Measurements from ENCODE around the gene KRT36. TPM values are rescaled to one million over a fixed set of nuclear protein-coding genes. Genes with fewer than 3 reads are reported as not detected.

KRT36 gene
- polyA plus RNA-seq, 3 donors from 2014 or later, result not detected

DNA sequence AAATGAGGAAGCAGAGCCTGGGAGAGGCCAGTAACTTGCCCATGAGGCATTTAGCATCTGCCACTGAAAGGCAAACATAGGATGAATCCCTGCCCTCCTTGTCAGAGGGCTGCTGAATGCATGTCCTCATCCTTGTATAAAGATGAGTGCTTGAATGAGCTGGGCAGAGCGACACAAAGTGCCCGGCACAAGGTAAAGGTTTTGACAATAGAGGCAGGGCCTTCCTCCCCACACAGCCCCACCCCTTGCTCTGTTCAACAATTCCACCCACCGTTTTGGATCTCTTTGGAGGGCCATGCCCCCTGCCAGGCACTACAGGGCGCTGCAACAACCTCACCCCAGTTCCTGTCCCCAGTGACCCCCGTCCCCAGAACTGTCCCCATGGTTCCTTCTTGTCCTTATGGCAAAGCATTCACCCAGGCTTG lies 39.8 kb upstream of the KRT36 start:
- no peak for DNase-seq
- Mint-ChIP-seq H3K9me3 (peaks cover 0 to 1% (median 0%) of the 10 kb centered on the region in 6 donors), H3K27ac (no peak overlapping the region), H3K36me3 (peaks cover 0 to 3% (median 0%) of the 10 kb centered on the region in 3 donors), H3K4me1 (peaks cover 0 to 6% of the 10 kb centered on the region in 2 donors), H3K27me3 (ENCODE audit: low read depth in 3 of 3) (peaks cover 13 to 37% (median 17%) of the 10 kb centered on the region in 3 donors), H3K4me3 (no peak overlapping the region)

DNA sequence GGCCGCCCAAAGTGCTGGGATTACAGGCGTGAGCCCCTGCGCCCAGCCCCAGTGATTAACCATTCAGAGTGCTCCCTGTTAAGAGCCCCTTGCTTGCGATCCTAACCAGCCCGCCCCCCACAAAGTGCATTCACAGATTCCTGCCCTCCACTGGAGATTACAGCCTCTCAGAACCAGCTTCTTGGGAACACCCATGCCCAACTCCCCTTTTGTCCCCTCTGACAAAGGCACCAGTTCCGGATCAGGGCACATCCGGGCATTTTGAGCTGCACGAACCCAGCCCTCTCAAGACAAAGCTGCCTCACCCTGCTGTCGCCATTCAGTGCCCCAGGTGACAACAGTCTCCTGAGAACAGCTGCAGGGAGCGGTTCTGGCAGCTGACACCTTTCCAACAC lies 39.2 kb upstream of the KRT36 start:
- H3K36me3 Mint-ChIP-seq, result peaks cover 0 to 3% (median 0%) of the 10 kb centered on the region in 3 donors
- peaks cover 0 to 1% (median 0%) of the 10 kb centered on the region in 6 donors for H3K9me3 Mint-ChIP-seq
- peaks cover 0 to 6% of the 10 kb centered on the region in 2 donors for H3K4me1 Mint-ChIP-seq
- DNase-seq, result no peak
- H3K4me3 Mint-ChIP-seq, result no peak overlapping the region
- no peak overlapping the region for H3K27ac Mint-ChIP-seq
- peaks cover 14 to 37% (median 17%) of the 10 kb centered on the region in 3 donors for H3K27me3 Mint-ChIP-seq (ENCODE audit: low read depth in 3 of 3)

DNA sequence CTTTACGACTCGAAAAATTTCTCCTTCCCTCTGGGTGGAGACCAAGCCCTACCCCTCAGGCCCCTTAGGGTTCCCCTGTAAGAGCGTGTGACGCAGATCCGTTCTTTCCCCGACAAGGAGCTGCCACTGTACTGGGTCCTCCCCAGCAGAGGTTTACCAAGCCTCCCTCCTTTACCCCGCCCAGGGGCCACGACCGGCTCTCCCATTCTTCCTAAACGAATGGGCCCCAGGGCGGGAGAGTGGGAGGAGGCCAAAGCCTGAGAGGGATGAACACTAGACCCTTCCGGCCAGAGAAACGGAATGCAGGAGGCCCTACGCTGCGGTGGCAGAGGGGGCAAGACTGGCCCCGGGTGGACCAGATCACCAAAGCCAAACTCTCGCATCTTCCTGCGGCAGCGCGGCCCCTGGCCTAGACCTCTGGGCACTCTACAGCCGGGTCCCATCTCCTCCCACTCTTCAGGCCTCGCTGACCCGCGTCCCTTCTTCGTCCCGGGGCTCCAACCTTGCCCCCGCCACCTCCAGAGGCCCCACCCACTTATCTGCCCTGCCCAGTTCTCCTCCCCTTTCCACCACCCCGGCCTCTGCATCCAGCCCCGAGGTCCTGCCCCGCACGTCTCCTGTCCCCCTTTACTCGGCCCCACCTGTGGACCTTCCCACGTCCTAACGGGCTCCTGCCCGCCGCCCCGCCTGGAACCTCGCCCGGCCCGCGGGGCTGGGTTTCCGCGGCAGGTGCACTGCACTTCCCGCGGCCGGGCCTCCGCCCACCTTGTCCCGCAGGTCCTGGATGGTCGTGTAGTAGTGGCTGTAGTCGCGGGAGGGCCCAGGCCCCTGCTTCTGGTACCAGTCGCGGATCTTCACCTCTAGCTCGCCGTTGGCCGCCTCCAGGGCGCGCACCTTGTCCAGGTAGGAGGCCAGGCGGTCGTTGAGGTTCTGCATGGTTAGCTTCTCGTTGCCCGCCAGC lies 37.6 kb upstream of the KRT36 start:
- peaks cover 10 to 35% (median 13%) of the 10 kb centered on the region in 3 donors for H3K27me3 Mint-ChIP-seq (ENCODE audit: low read depth in 3 of 3)
- H3K4me1 Mint-ChIP-seq, result peaks cover 0 to 6% of the 10 kb centered on the region in 2 donors
- peak overlapping the region in 1 of 5 donors; percentile 47 for H3K4me3 Mint-ChIP-seq
- no peak for DNase-seq
- peaks cover 0 to 1% (median 0%) of the 10 kb centered on the region in 6 donors for H3K9me3 Mint-ChIP-seq
- H3K36me3 Mint-ChIP-seq, result peaks cover 0 to 3% (median 0%) of the 10 kb centered on the region in 3 donors
- no peak overlapping the region for H3K27ac Mint-ChIP-seq

DNA sequence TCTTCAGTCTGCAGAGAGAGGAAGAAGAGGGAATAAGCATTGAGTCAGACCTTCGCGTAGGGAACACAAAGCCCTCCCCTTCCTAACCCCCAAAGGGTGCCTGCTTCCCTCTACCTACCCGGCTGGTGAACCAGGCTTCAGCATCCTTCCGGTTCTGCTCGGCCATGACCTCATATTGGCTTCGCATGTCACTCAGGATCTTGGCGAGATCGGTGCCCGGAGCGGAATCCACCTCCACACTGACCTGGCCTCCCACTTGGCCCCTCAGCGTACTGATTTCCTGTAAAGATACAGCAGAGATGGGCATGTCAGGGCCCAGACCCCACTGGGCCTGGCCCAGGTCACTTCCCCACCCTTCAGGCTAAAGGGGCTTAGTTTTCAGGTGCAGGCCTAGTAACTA lies 34.6 kb upstream of the KRT36 start:
- no peak overlapping the region for H3K4me3 Mint-ChIP-seq
- DNase-seq, result no peak
- H3K9me3 Mint-ChIP-seq, result peaks cover 0 to 1% (median 0%) of the 10 kb centered on the region in 6 donors
- peaks cover 0 to 3% (median 0%) of the 10 kb centered on the region in 3 donors for H3K36me3 Mint-ChIP-seq
- peaks cover 0 to 6% of the 10 kb centered on the region in 2 donors for H3K4me1 Mint-ChIP-seq
- peaks cover 5 to 22% (median 11%) of the 10 kb centered on the region in 3 donors for H3K27me3 Mint-ChIP-seq (ENCODE audit: low read depth in 3 of 3)
- no peak overlapping the region for H3K27ac Mint-ChIP-seq

DNA sequence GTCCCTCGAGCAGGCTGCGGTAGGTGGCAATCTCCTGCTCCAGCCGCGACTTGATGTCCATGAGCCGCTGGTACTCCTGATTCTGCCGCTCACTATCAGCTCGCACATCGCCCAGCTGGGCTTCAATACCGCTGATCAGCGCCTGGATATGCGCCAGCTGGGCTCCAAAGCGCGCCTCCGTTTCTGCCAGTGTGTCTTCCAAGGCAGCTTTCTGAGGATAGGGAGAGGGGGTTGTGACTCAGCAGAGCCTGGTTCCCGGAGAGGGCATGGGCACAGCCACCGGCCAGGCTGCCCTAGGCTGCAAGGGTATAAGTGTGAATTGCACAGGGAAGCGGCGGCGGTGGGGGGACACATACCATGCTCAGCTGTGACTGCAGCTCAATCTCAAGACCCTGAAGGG lies 34.1 kb upstream of the KRT36 start:
- H3K4me1 Mint-ChIP-seq, result peaks cover 0 to 3% of the 10 kb centered on the region in 2 donors
- peaks cover 0 to 3% (median 0%) of the 10 kb centered on the region in 3 donors for H3K36me3 Mint-ChIP-seq
- H3K27me3 Mint-ChIP-seq (ENCODE audit: low read depth in 3 of 3), result peaks cover 4 to 17% (median 10%) of the 10 kb centered on the region in 3 donors
- H3K27ac Mint-ChIP-seq, result no peak overlapping the region
- no peak overlapping the region for H3K4me3 Mint-ChIP-seq
- H3K9me3 Mint-ChIP-seq, result peaks cover 0 to 1% (median 0%) of the 10 kb centered on the region in 6 donors
- no peak for DNase-seq

DNA sequence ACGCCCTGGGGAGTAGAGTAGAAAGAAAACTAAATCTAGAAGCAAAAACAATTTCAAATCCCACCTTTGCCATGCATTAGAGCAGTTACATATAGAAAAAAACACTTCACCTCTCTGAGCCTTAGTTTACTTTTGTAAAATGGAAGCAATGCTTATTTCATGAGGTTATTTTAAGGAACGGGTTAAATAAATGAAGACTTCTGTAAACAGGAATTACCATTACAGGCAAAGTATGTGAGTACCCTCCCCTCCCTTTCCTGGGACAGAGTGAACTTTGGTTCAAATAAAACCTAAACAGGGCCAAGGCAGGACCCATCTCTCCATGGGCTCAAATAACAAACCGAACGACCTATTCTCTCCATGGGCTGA lies 33.5 kb upstream of the KRT36 start:
- Mint-ChIP-seq H3K27me3 (ENCODE audit: low read depth in 3 of 3) (peaks cover 4 to 13% (median 9%) of the 10 kb centered on the region in 3 donors), H3K36me3 (peaks cover 0 to 3% (median 0%) of the 10 kb centered on the region in 3 donors), H3K4me1 (peaks cover 0 to 2% of the 10 kb centered on the region in 2 donors), H3K27ac (no peak overlapping the region), H3K4me3 (no peak overlapping the region), H3K9me3 (peaks cover 0 to 1% (median 0%) of the 10 kb centered on the region in 6 donors)
- no peak for DNase-seq

DNA sequence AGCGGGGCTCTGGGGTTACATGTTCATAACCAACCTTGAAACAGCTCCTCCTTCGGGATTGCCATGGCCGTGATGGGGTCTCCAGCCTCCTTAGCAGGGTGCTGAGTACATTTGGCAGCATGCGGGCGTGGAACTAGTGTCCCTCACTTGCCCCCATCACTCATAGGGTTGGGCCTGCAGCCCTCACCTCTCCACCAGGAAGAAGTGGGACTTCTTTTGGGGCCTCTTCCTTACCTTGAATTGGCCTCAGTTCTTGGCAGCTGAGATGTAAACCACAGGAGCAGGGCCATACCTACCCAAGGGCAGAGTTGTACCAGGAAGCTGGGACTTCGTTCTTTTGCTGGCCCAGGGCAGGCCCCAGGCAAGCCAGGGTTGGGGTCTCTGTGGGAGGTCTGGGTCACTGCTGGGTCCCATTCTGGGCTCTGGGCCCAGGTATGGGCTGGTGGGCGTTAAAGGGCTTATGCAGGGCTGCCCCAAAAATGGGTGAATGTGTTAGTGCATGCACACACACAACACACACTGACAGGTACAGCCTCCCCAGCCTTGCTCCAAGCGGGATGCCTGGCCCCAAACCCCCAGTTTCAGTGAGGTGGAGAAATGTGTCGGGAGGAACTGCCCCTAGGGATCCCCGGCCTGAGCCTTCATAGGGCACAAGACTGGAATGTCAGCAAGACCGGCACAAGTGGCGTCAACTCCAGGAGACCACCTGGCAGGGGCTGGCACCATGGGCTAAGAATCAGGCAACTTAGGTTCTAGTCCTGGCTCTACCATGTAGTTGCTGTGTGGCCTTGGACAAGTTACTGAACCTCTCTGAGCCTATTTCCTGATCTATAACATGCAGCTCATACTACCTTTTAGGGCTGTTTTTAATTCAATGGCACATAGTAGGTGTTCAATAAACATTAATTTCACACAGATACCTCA lies 32.9 kb upstream of the KRT36 start:
- no peak for DNase-seq
- H3K27ac Mint-ChIP-seq, result no peak overlapping the region
- peaks cover 0 to 2% of the 10 kb centered on the region in 2 donors for H3K4me1 Mint-ChIP-seq
- peaks cover 4 to 11% (median 9%) of the 10 kb centered on the region in 3 donors for H3K27me3 Mint-ChIP-seq (ENCODE audit: low read depth in 3 of 3)
- no peak overlapping the region for H3K4me3 Mint-ChIP-seq
- peaks cover 0 to 1% (median 0%) of the 10 kb centered on the region in 6 donors for H3K9me3 Mint-ChIP-seq
- peaks cover 0 to 3% (median 0%) of the 10 kb centered on the region in 3 donors for H3K36me3 Mint-ChIP-seq

DNA sequence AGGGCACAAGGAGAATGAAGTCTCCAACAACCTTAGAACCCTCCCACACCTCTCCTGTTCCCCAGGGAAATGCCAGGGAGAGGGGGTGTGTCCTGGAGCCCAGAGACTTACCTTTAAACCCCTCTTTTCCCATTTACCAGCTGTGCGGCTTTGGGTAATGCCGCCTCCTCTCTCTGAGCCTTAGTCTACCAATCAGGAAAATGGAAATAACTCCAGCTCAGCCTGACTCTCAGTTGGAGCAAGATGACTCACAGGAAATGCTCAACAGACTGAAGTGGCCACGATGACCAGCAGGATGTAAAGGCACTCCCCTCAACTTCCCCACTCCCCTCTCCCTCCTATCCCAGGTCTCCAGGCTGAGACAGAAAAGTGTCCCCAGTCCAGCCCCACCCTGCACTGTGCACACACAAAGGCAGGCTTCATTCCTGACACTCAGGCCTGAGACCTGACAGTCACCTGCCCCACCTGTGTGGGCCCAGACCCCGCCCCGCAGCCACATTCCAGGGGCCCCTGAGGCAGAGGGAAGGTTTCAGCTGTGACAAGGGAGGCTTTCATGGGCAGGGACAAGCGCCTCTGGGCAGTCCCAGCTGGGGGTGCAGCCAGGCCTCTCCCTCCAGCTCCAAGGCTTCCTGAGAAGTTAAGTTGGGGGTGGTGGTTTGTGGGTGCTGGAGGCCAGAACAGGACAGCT lies 32.0 kb upstream of the KRT36 start:
- H3K4me3 Mint-ChIP-seq, result no peak overlapping the region
- peaks cover 0 to 3% (median 0%) of the 10 kb centered on the region in 3 donors for H3K36me3 Mint-ChIP-seq
- peaks cover 4 to 7% (median 6%) of the 10 kb centered on the region in 3 donors for H3K27me3 Mint-ChIP-seq (ENCODE audit: low read depth in 3 of 3)
- peaks cover 0 to 1% (median 0%) of the 10 kb centered on the region in 6 donors for H3K9me3 Mint-ChIP-seq
- H3K27ac Mint-ChIP-seq, result no peak overlapping the region
- H3K4me1 Mint-ChIP-seq, result no peaks in the 10 kb centered on the region
- no peak for DNase-seq

DNA sequence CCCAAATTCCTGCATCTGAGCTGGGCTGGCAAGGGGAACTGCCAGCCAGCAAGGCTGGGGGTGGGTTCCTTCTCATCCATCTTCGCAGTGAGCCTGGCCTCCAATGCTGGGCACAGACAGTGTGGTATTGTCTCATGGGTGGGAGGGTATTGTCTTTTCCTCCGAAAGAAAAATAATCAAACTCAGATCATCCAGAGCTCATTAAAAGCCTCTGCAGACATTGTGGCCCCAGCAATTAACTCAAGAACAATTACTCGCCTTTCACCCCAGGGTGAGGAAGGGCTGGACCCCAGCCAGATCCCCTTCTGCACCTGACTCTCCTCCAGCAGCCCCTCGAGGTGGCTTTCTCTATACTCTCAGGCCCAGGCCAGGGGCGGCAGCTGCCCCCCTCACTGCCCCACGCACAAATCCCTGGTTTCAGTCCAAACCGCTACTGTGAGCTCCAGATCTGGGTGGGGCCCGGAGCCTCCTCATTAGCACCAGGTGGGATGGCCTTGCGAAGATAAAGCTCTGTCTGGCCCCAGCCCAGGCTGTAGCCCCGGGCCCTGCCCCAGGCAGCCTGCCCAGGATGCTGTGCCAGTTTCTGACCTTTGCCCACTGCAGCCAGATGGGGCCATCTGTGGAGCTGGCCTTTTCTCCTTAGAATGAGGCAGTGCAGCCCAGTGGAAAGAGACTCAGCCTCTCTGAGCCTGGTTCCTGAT lies 31.3 kb upstream of the KRT36 start:
- H3K27me3 Mint-ChIP-seq (ENCODE audit: low read depth in 3 of 3), result peaks cover 3 to 7% (median 4%) of the 10 kb centered on the region in 3 donors
- H3K27ac Mint-ChIP-seq, result no peak overlapping the region
- no peaks in the 10 kb centered on the region for H3K4me1 Mint-ChIP-seq
- peaks cover 0 to 3% (median 0%) of the 10 kb centered on the region in 3 donors for H3K36me3 Mint-ChIP-seq
- H3K4me3 Mint-ChIP-seq, result no peak overlapping the region
- no peak for DNase-seq
- peaks cover 0 to 1% (median 0%) of the 10 kb centered on the region in 6 donors for H3K9me3 Mint-ChIP-seq

DNA sequence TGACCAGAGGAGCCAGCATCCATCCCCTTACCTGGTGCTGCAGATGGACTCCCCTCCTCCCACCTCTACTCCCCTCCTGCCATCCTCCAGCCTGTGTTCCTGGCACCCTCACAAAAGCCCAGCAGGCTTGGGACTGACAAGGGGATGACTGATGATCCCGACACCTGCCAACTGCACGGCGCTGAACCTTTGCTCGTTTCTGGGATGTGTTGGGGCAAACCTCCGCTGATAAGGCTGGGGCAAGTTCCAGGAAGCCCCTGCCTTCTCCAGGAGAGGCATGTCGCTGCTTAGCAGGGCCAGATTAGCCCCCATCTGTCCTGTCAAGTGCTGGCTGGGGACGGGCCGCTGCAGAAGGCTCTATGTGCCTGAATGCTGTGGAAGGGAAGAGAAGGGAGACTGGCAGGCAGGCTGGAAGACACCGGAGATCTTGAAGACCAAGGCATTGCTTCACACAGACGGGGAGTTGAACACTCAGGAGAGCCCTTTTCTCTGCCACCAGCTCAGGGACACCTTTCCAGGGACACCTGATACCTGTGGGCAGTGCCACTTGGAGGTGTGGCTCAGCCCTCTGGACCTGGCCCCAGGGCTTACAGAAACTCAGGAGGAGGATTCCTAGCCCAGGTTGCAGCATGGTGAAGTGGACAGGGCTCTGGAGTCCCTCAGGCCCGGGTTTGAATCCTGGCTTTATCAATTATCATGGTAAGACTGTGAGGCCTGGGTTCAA lies 30.0 kb upstream of the KRT36 start:
- H3K27me3 Mint-ChIP-seq (ENCODE audit: low read depth in 3 of 3), result peaks cover 0 to 6% (median 0%) of the 10 kb centered on the region in 3 donors
- H3K27ac Mint-ChIP-seq, result no peak overlapping the region
- no peak for DNase-seq
- H3K4me1 Mint-ChIP-seq, result no peaks in the 10 kb centered on the region
- no peaks in the 10 kb centered on the region for H3K9me3 Mint-ChIP-seq
- no peak overlapping the region for H3K4me3 Mint-ChIP-seq
- H3K36me3 Mint-ChIP-seq, result no peaks in the 10 kb centered on the region

DNA sequence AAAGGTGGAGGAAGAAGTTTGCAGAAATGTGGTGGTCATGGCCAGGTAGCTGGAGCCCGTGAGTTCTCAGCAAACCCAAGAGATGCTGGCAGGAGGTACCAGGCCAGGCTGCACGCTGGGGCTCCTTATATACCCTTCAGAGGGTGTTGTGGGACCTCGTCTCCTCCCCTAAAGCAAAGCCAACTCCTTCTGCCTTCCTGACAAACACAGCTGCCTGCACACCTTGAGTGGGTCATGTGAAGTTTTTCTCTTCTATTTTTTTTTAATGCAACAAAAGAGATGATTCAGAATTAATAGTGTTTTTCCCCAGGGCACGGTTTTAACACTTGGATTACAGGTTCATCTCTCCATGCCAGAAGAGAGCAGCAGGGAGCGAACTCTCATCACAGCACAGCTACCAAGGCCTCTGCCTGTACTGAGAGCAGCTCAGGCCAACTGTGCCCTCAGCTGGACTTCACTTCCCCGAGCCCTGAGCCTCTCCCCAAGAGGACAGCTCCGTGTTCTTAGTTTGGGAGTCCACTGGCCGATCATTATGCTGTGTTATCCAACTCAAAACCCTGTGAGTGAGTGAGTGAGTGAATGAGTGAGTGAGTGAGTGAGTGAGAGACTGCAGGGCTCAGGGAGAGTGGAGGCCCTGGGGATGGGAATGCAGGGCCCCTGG lies 29.2 kb upstream of the KRT36 start, which contains the start of gene KRT15:
TSS of gene KRT15 (minus strand) at position 102 of the 661 bp plus-strand sequence. CDS start at position 39, 63 bp downstream.
- no peaks in the 10 kb centered on the region for H3K36me3 Mint-ChIP-seq
- H3K4me3 Mint-ChIP-seq, result no peak within 1 kb of the TSS
- peaks cover 0 to 5% (median 0%) of the 10 kb centered on the region in 3 donors for H3K27me3 Mint-ChIP-seq (ENCODE audit: low read depth in 3 of 3)
- no peaks in the 10 kb centered on the region for H3K9me3 Mint-ChIP-seq
- H3K27ac Mint-ChIP-seq, result no peak within 1 kb of the TSS
- no peaks in the 10 kb centered on the region for H3K4me1 Mint-ChIP-seq
- DNase-seq, result no peak
